ENCODE data around the gene CACNB2. TPM values are rescaled to one million over a fixed set of nuclear protein-coding genes. Genes with fewer than 3 reads are reported as not detected.

The CACNB2 gene
- polyA plus RNA-seq, 2 donors: 3.8 to 5.1 TPM

- WGBS, 2 donors: 90 to 94% methylated on average over 22 of the region's 22 CpGs
- Histone ChIP-seq H3K4me1 (ENCODE audit: control insufficient read depth in 2 of 2, insufficient read depth in 2 of 2, low read length in 1 of 2) (no peaks in the 10 kb centered on the region), H3K4me3 (ENCODE audit: low read depth in 1 of 2, low read length in 2 of 2) (no peak overlapping the region), H3K36me3 (ENCODE audit: control insufficient read depth in 2 of 2, insufficient read depth in 2 of 2, low read length in 1 of 2) (peaks cover 0 to 6% of the 10 kb centered on the region in 2 donors), H3K27me3 (ENCODE audit: control insufficient read depth in 1 of 2, insufficient read depth in 2 of 2, low read length in 2 of 2) (no peaks in the 10 kb centered on the region), H3K27ac (ENCODE audit: low read depth in 2 of 2, low read length in 1 of 2) (no peak overlapping the region), H3K9me3 (ENCODE audit: control insufficient read depth in 2 of 2, insufficient read depth in 1 of 2, low read depth in 1 of 2, low read length in 1 of 2) (no peaks in the 10 kb centered on the region)
Observed at GRCh38 chr10:18539335-18539734, 399.1 kb downstream of the CACNB2 start.

DNA sequence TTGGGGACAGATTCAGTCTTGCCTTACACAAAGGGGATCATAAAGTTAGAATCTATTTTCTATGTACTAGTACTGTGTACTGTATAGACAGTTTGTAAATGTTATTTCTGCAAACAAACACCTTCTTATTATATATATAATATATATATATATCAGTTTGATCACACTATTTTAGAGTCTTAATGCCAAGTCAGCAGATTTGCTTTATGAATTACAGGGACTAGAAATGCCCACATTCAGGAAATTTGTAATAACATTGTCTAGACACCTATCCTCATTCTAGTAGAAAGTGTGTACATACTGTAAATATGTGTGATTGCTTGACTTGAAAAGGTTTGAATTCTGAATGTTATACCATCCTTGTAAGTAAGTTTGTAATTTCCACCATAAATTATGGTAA, 400.0 kb downstream of the CACNB2 start:
- Histone ChIP-seq H3K9me3 (ENCODE audit: control insufficient read depth in 2 of 2, insufficient read depth in 1 of 2, low read depth in 1 of 2, low read length in 1 of 2) (no peaks in the 10 kb centered on the region), H3K36me3 (ENCODE audit: control insufficient read depth in 2 of 2, insufficient read depth in 2 of 2, low read length in 1 of 2) (peaks cover 0 to 6% of the 10 kb centered on the region in 2 donors), H3K4me3 (ENCODE audit: low read depth in 1 of 2, low read length in 2 of 2) (no peak overlapping the region), H3K27ac (ENCODE audit: low read depth in 2 of 2, low read length in 1 of 2) (no peak overlapping the region), H3K27me3 (ENCODE audit: control insufficient read depth in 1 of 2, insufficient read depth in 2 of 2, low read length in 2 of 2) (no peaks in the 10 kb centered on the region), H3K4me1 (ENCODE audit: control insufficient read depth in 2 of 2, insufficient read depth in 2 of 2, low read length in 1 of 2) (no peaks in the 10 kb centered on the region)

DNA sequence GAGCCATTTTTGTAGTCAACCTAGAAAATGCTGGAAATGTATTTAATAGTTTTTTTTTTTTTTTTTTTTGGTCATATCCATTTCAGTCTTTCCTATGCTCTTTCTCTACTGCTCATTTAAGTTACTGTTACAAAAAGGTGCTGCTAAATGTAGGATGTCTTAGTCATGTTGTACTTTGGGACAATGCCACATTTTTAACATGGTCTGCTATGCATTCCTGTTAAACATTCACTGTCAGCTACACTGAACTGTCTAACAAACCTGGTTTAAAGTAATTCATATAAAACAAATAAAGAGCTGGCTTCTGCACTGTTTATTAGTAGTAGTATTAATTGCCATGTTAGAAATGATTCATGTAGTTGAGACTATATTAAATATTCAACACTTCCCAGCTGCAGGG, 402.6 kb downstream of the CACNB2 start:
- H3K36me3 ChIP-seq (ENCODE audit: control insufficient read depth in 2 of 2, insufficient read depth in 2 of 2, low read length in 1 of 2): peaks cover 0 to 6% of the 10 kb centered on the region in 2 donors
- H3K9me3 ChIP-seq (ENCODE audit: control insufficient read depth in 2 of 2, insufficient read depth in 1 of 2, low read depth in 1 of 2, low read length in 1 of 2): no peaks in the 10 kb centered on the region
- no peaks in the 10 kb centered on the region for H3K4me1 ChIP-seq (ENCODE audit: control insufficient read depth in 2 of 2, insufficient read depth in 2 of 2, low read length in 1 of 2)
- no peak overlapping the region for H3K4me3 ChIP-seq (ENCODE audit: low read depth in 1 of 2, low read length in 2 of 2)
- H3K27me3 ChIP-seq (ENCODE audit: control insufficient read depth in 1 of 2, insufficient read depth in 2 of 2, low read length in 2 of 2): no peaks in the 10 kb centered on the region
- H3K27ac ChIP-seq (ENCODE audit: low read depth in 2 of 2, low read length in 1 of 2): no peak overlapping the region

GRCh38 chr10:18545621-18546305, 405.5 kb downstream of the CACNB2 start:
- Histone ChIP-seq H3K36me3 (ENCODE audit: control insufficient read depth in 2 of 2, insufficient read depth in 2 of 2, low read length in 1 of 2) (no peaks in the 10 kb centered on the region), H3K4me1 (ENCODE audit: control insufficient read depth in 2 of 2, insufficient read depth in 2 of 2, low read length in 1 of 2) (no peaks in the 10 kb centered on the region), H3K27me3 (ENCODE audit: control insufficient read depth in 1 of 2, insufficient read depth in 2 of 2, low read length in 2 of 2) (no peaks in the 10 kb centered on the region), H3K9me3 (ENCODE audit: control insufficient read depth in 2 of 2, insufficient read depth in 1 of 2, low read depth in 1 of 2, low read length in 1 of 2) (no peaks in the 10 kb centered on the region), H3K4me3 (ENCODE audit: low read depth in 1 of 2, low read length in 2 of 2) (no peak overlapping the region), H3K27ac (ENCODE audit: low read depth in 2 of 2, low read length in 1 of 2) (no peak overlapping the region)
- 84 to 88% methylated on average over 7 of the region's 7 CpGs for WGBS, 2 donors

DNA sequence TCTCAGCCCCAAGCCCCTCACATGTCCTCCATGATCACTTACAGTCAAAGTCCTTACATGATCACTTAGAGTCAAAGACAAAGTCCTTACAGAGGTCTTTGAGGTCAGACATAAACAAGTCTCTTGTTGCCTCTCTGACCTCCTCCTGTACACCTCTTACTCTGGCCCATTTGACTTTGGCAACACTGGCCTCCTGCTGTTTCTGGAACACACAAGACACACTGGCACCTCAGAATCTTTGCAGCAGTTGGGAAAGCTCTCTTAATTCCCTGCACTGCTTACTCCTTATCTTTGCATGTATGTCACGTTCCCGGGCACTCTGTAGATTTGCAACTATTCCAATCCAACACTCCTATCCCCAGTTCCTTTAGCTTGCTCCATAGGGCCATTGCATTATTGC, 408.9 kb downstream of the CACNB2 start:
- Histone ChIP-seq H3K36me3 (ENCODE audit: control insufficient read depth in 2 of 2, insufficient read depth in 2 of 2, low read length in 1 of 2) (peaks cover 0 to 3% of the 10 kb centered on the region in 2 donors), H3K27ac (ENCODE audit: low read depth in 2 of 2, low read length in 1 of 2) (no peak overlapping the region), H3K27me3 (ENCODE audit: control insufficient read depth in 1 of 2, insufficient read depth in 2 of 2, low read length in 2 of 2) (no peaks in the 10 kb centered on the region), H3K4me3 (ENCODE audit: low read depth in 1 of 2, low read length in 2 of 2) (no peak overlapping the region), H3K4me1 (ENCODE audit: control insufficient read depth in 2 of 2, insufficient read depth in 2 of 2, low read length in 1 of 2) (no peaks in the 10 kb centered on the region), H3K9me3 (ENCODE audit: control insufficient read depth in 2 of 2, insufficient read depth in 1 of 2, low read depth in 1 of 2, low read length in 1 of 2) (no peaks in the 10 kb centered on the region)
- 94 to 98% methylated on average over 2 of the region's 2 CpGs for WGBS, 2 donors

DNA sequence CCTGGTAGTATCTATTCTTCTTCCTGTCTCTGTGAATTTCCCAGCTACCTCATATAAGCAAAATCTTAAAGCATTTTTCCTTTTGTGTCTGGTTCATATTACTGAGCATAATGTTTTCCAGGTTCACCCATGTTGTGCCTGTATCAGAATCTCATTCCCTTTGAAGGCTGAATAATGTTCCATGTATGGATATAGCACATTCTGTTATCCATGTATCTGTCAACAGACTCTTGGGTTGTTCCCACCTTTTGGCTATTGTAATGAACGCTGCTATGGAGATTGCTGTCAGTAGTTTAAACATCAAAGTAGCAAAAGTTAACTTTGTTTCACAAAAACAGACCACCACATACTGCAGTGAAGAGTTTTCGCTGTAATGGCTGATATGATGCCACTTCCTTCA, 411.2 kb downstream of the CACNB2 start:
- Histone ChIP-seq H3K4me3 (ENCODE audit: low read depth in 1 of 2, low read length in 2 of 2) (no peak overlapping the region), H3K4me1 (ENCODE audit: control insufficient read depth in 2 of 2, insufficient read depth in 2 of 2, low read length in 1 of 2) (no peaks in the 10 kb centered on the region), H3K36me3 (ENCODE audit: control insufficient read depth in 2 of 2, insufficient read depth in 2 of 2, low read length in 1 of 2) (peaks cover 0 to 3% of the 10 kb centered on the region in 2 donors), H3K9me3 (ENCODE audit: control insufficient read depth in 2 of 2, insufficient read depth in 1 of 2, low read depth in 1 of 2, low read length in 1 of 2) (no peaks in the 10 kb centered on the region), H3K27ac (ENCODE audit: low read depth in 2 of 2, low read length in 1 of 2) (no peak overlapping the region), H3K27me3 (ENCODE audit: control insufficient read depth in 1 of 2, insufficient read depth in 2 of 2, low read length in 2 of 2) (no peaks in the 10 kb centered on the region)
- 95 to 97% methylated on average over 2 of the region's 2 CpGs for WGBS, 2 donors

DNA sequence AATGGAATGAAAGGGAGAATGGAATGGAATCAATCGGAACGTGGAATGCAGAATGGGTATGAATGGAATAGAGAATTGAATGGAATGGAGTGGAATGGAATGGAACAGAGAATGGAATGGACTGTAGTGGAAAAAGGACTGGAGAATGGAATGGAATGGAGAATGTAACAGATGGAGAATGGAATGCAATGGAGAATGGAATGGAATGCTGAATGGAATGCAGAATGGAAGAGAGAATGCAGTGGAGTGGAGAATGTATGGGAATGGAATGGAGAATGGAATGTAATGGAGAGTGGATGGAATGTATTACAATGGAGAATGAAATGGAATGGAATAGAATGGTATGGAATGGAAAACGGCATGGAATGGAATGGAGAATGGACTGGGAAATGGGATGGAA, 414.3 kb downstream of the CACNB2 start:
- H3K36me3 ChIP-seq (ENCODE audit: control insufficient read depth in 2 of 2, insufficient read depth in 2 of 2, low read length in 1 of 2): peaks cover 0 to 7% of the 10 kb centered on the region in 2 donors
- no peaks in the 10 kb centered on the region for H3K27me3 ChIP-seq (ENCODE audit: control insufficient read depth in 1 of 2, insufficient read depth in 2 of 2, low read length in 2 of 2)
- no peak overlapping the region for H3K27ac ChIP-seq (ENCODE audit: low read depth in 2 of 2, low read length in 1 of 2)
- H3K4me1 ChIP-seq (ENCODE audit: control insufficient read depth in 2 of 2, insufficient read depth in 2 of 2, low read length in 1 of 2): no peaks in the 10 kb centered on the region
- no peak overlapping the region for H3K4me3 ChIP-seq (ENCODE audit: low read depth in 1 of 2, low read length in 2 of 2)
- no peaks in the 10 kb centered on the region for H3K9me3 ChIP-seq (ENCODE audit: control insufficient read depth in 2 of 2, insufficient read depth in 1 of 2, low read depth in 1 of 2, low read length in 1 of 2)
- WGBS, 2 donors: 98 to 99% methylated on average over 3 of the region's 3 CpGs

DNA sequence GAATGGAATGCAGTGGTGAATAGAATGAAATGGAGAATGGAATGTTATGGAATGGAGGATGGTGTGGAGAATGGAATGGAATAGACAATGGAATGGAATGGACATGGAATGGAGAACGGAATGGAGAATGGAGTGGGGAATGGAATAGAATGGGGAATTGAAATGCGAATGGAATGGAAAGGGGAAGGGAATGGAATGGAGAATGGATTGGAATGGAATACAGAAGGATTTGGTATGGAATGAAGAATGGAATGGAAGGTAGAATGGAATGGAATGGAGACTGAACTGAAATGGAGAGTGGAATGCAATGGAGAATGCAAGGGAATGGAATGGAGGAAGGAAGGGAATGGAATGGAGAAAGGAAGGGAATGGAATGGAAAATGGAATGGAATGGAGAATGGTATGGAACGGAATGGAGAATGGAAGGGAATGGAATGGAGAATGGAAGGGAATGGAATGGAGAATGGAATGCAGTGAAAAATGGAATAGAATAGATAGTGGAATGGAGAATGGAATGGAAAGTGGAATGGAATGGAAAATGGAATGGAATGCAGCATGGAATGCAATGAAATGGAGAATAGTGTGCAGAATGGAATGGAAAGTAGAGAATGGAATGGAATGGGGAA, 416.4 kb downstream of the CACNB2 start:
- no peaks in the 10 kb centered on the region for H3K4me1 ChIP-seq (ENCODE audit: control insufficient read depth in 2 of 2, insufficient read depth in 2 of 2, low read length in 1 of 2)
- no peaks in the 10 kb centered on the region for H3K27me3 ChIP-seq (ENCODE audit: control insufficient read depth in 1 of 2, insufficient read depth in 2 of 2, low read length in 2 of 2)
- H3K27ac ChIP-seq (ENCODE audit: low read depth in 2 of 2, low read length in 1 of 2): no peak overlapping the region
- WGBS, 2 donors: 94 to 96% methylated on average over 3 of the region's 3 CpGs
- H3K36me3 ChIP-seq (ENCODE audit: control insufficient read depth in 2 of 2, insufficient read depth in 2 of 2, low read length in 1 of 2): peaks cover 0 to 5% of the 10 kb centered on the region in 2 donors
- no peaks in the 10 kb centered on the region for H3K9me3 ChIP-seq (ENCODE audit: control insufficient read depth in 2 of 2, insufficient read depth in 1 of 2, low read depth in 1 of 2, low read length in 1 of 2)
- no peak overlapping the region for H3K4me3 ChIP-seq (ENCODE audit: low read depth in 1 of 2, low read length in 2 of 2)

GRCh38 chr10:18557960-18558359, 417.7 kb downstream of the CACNB2 start:
- H3K4me3 ChIP-seq (ENCODE audit: low read depth in 1 of 2, low read length in 2 of 2): no peak overlapping the region
- no peaks in the 10 kb centered on the region for H3K9me3 ChIP-seq (ENCODE audit: control insufficient read depth in 2 of 2, insufficient read depth in 1 of 2, low read depth in 1 of 2, low read length in 1 of 2)
- H3K27ac ChIP-seq (ENCODE audit: low read depth in 2 of 2, low read length in 1 of 2): no peak overlapping the region
- H3K36me3 ChIP-seq (ENCODE audit: control insufficient read depth in 2 of 2, insufficient read depth in 2 of 2, low read length in 1 of 2): peaks cover 0 to 4% of the 10 kb centered on the region in 2 donors
- WGBS, 2 donors: 96 to 98% methylated on average over 1 of the region's 1 CpG
- H3K4me1 ChIP-seq (ENCODE audit: control insufficient read depth in 2 of 2, insufficient read depth in 2 of 2, low read length in 1 of 2): no peaks in the 10 kb centered on the region
- H3K27me3 ChIP-seq (ENCODE audit: control insufficient read depth in 1 of 2, insufficient read depth in 2 of 2, low read length in 2 of 2): no peaks in the 10 kb centered on the region

Measured in esophagus (tissue), 2 donors.